A549 (cell line): ENCODE measurements around the gene PAXX.

Experiments
- BHLHE40 ChIP-seq: IDR thresholded peaks from 2 replicates; pipeline ENCODE4 v1.6.1; 2012; ENCODE audit warnings: low read depth, low read length, inconsistent platforms
- CTCF ChIP-seq: fragments of >200 bp; sonication (Bioruptor Twin); formaldehyde crosslinking; IDR thresholded peaks from 3 replicates; pipeline ENCODE4 v1.5.1; 2016
- ESRRA ChIP-seq: fragments of 150-350 bp; IDR thresholded peaks from 2 replicates; pipeline ENCODE4 v1.6.1; 2014; ENCODE audit warnings: mild to moderate bottlenecking, low read length, borderline replicate concordance
- GATA3 ChIP-seq: IDR thresholded peaks from 2 replicates; pipeline ENCODE4 v1.6.1; 2012; ENCODE audit warnings: borderline replicate concordance
- KDM1A ChIP-seq: fragments of 200-600 bp; sonication (generic); IDR thresholded peaks from 2 replicates; pipeline ENCODE4 v1.6.1; 2016; ENCODE audit warnings: low read depth, mild to moderate bottlenecking
- MAFK ChIP-seq: fragments of 450-650 bp; IDR thresholded peaks from 2 replicates; pipeline ENCODE4 v1.6.1; 2014; ENCODE audit not compliant: partially characterized antibody
- MYC ChIP-seq: IDR thresholded peaks from 2 replicates; pipeline ENCODE4 v1.6.1; 2012; ENCODE audit warnings: mild to moderate bottlenecking, inconsistent platforms, low read length, improper control_type of control experiment, borderline replicate concordance
- NR3C1 ChIP-seq: fragments of >200 bp; sonication (Bioruptor Twin); formaldehyde crosslinking; IDR thresholded peaks from 3 replicates; pipeline ENCODE4 v1.6.1; 2017
- POLR2A ChIP-seq: IDR thresholded peaks from 2 replicates; pipeline ENCODE4 v1.6.1; 2012; ENCODE audit warnings: mild to moderate bottlenecking, low read length
- TP53 ChIP-seq: fragments of 250-450 bp; sonication (Bioruptor Pico); IDR thresholded peaks from 2 replicates; pipeline ENCODE4 v1.5.0; 2021; ENCODE audit warnings: mild to moderate bottlenecking, moderate library complexity
- TF ChIP-seq, protein P1 (sequence below): IDR thresholded peaks from 2 replicates; pipeline ENCODE4 v1.6.1; 2012
- TF ChIP-seq, protein P2 (sequence below): fragments of >200 bp; sonication (Bioruptor Twin); formaldehyde crosslinking; IDR thresholded peaks from 3 replicates; pipeline ENCODE4 v1.6.1; 2016

DNA sequence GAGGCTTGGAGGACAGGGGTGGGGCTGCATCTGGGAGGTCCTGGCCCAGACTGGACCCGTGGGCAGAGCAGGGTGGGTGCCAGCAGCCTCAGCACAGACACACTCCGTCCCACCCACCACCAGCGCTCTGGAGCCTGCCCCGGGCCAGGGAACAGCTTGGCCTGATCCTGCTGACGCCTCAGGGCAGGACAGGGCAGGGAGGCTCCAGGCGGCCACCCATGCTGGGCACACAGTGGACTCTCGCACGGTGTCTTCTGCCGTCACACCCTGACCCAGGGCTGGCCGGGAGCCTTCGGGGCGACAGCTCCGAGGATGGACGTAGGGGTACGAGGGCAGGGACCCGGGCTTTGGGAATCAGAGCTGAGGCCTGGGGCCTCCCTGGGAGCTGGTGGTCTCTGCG is 23.1 kb upstream of the PAXX start:
- TF ChIP-seq CTCF, result no peak
- TF ChIP-seq, protein P1, sequence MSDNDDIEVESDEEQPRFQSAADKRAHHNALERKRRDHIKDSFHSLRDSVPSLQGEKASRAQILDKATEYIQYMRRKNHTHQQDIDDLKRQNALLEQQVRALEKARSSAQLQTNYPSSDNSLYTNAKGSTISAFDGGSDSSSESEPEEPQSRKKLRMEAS, result no peak
- no peak for TF ChIP-seq POLR2A
- TF ChIP-seq MAFK, result no peak
- TF ChIP-seq TP53, result no peak
- TF ChIP-seq NR3C1, result no peak
- TF ChIP-seq MYC, result no peak
- no peak for TF ChIP-seq KDM1A
- TF ChIP-seq GATA3, result no peak
- TF ChIP-seq, protein P2, sequence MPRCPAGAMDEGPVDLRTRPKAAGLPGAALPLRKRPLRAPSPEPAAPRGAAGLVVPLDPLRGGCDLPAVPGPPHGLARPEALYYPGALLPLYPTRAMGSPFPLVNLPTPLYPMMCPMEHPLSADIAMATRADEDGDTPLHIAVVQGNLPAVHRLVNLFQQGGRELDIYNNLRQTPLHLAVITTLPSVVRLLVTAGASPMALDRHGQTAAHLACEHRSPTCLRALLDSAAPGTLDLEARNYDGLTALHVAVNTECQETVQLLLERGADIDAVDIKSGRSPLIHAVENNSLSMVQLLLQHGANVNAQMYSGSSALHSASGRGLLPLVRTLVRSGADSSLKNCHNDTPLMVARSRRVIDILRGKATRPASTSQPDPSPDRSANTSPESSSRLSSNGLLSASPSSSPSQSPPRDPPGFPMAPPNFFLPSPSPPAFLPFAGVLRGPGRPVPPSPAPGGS, result no peak
- TF ChIP-seq ESRRA, result no peak
- no peak for TF ChIP-seq BHLHE40
